Naive thymus-derived CD8-positive, alpha-beta T cell (primary cell): ENCODE measurements around the gene SCRN2. TPM values are rescaled to one million over a fixed set of nuclear protein-coding genes. Genes with fewer than 3 reads are reported as not detected.

ENCODE experiments used
- ATAC-seq, 2 donors: fragments of 150-1000 bp; cut with Tn5 transposase in 1 of 2; sonication (Bioruptor Pico), chemical (Tn5 transposase) in 1 of 2; 1 replicate in 1 of 2; 2 replicates in 1 of 2; pipeline ENCODE4 v1.10.0; 2021; ENCODE audit warnings: mild to moderate bottlenecking in 2 of 2, moderate library complexity in 2 of 2
- POLR2A ChIA-PET: fragments of 350-600 bp; sonication (Branson Sonifier 250); formaldehyde crosslinking; loops from one replicate; lab custom pipeline; 2021; ENCODE audit warnings: antibody characterized with exemption; lab: Charles Lee
- DNase-seq, 10 donors: peaks; one replicate each; pipeline versions ENCODE4 v3.0.0 to v3.0.0-alpha.2; 2020 to 2022
- H3K27ac Mint-ChIP-seq, 10 donors: one replicate each; pipeline ENCODE4 v1.8.0; 2020 to 2022; ENCODE audit warnings: mild to moderate bottlenecking in 10 of 10, mixed read lengths in 10 of 10, moderate library complexity in 4 of 10, inconsistent platforms in 1 of 10
- H3K27me3 Mint-ChIP-seq, 5 donors: one replicate each; pipeline ENCODE4 v1.8.0; 2021 to 2022; ENCODE audit warnings: mixed read lengths in 5 of 5
- H3K36me3 Mint-ChIP-seq, 3 donors: one replicate each; pipeline ENCODE4 v1.8.0; 2020 to 2022; ENCODE audit warnings: mixed read lengths in 3 of 3, mild to moderate bottlenecking in 2 of 3, inconsistent platforms in 1 of 3
- H3K4me1 Mint-ChIP-seq, 4 donors: one replicate each; pipeline ENCODE4 v1.8.0; 2021 to 2022; ENCODE audit warnings: mixed read lengths in 4 of 4
- H3K4me3 Mint-ChIP-seq, 10 donors: one replicate each; pipeline ENCODE4 v1.8.0; 2020 to 2022; ENCODE audit warnings: mild to moderate bottlenecking in 10 of 10, mixed read lengths in 10 of 10, moderate library complexity in 6 of 10, inconsistent platforms in 1 of 10
- H3K9me3 Mint-ChIP-seq, 9 donors: one replicate each; pipeline ENCODE4 v1.8.0; 2020 to 2022; ENCODE audit warnings: mixed read lengths in 9 of 9, mild to moderate bottlenecking in 3 of 9, inconsistent platforms in 1 of 9, moderate library complexity in 1 of 9
- polyA plus RNA-seq, 3 donors: library from polyadenylated mRNA; unstranded; fragments of 300-500 nt; fragmentation: Illumina TruSeq; gene quantifications; one replicate each; pipeline ENCODE4 v1.2.3, GENCODE V29; 2021
- total RNA-seq, 8 experiments: library from RNA in 2 of 8; stranded (reverse) in 2 of 8; gene quantifications; one replicate each; pipeline ENCODE4 v1.2.3 and lab custom pipeline; 2021 to 2026

The SCRN2 gene
- total and polyA plus RNA-seq, 5 experiments from 2014 or later: 19.3 to 46.0 (median 37.9) TPM

- ATAC-seq (peak; percentile 81 to 93), DNase-seq (peak in 7 of 10 donors; percentile 20 to 39 (median 27))
- H3K4me3 Mint-ChIP-seq: peak overlapping the region; percentile 25 to 78 (median 69)
- no peak overlapping the region for H3K27ac Mint-ChIP-seq
- H3K9me3 Mint-ChIP-seq: no peaks in the 10 kb centered on the region
- POLR2A ChIA-PET: no interaction called here
- peaks cover 0 to 13% (median 6%) of the 10 kb centered on the region in 4 donors for H3K4me1 Mint-ChIP-seq
- H3K36me3 Mint-ChIP-seq: peaks cover 0 to 12% (median 0%) of the 10 kb centered on the region in 3 donors
- H3K27me3 Mint-ChIP-seq: peaks cover 26 to 76% (median 55%) of the 10 kb centered on the region in 5 donors
These were observed 51.2 kb downstream of the SCRN2 start for GRCh38 chr17:47789611-47790561.

Other genes starting within 250 kb of the SCRN2 start
- gene KPNB1, start 191.4 kb downstream of the SCRN2 start, total RNA-seq: 100 to 1,000 TPM; 217 to 252 TPM
- 10 to 100 TPM; 22.8 to 32.2 (median 25.7) TPM for gene KPNB1, start 191.4 kb downstream of the SCRN2 start, polyA plus RNA-seq
- 1 to 10 TPM; 1.4 to 3.1 TPM for gene TBKBP1, start 147.1 kb downstream of the SCRN2 start, total RNA-seq
- under 1 TPM in 2 of 3 donors, not detected in 1; 0.07 to 0.59 TPM for gene TBKBP1, start 147.1 kb downstream of the SCRN2 start, polyA plus RNA-seq
- 1 to 10 TPM; 1.6 to 2.1 TPM for gene TBX21, start 108.0 kb downstream of the SCRN2 start, total RNA-seq
- gene TBX21, start 108.0 kb downstream of the SCRN2 start, polyA plus RNA-seq: 10 to 100 TPM in 1 of 3 donors, 1 to 10 TPM in 1, under 1 TPM in 1; 0.42 to 27.4 (median 1.3) TPM
- gene OSBPL7, start 19.5 kb downstream of the SCRN2 start, total RNA-seq: 10 to 100 TPM; 38.8 to 48.1 TPM
- gene OSBPL7, start 19.5 kb downstream of the SCRN2 start, polyA plus RNA-seq: 1 to 10 TPM; 3.6 to 6.8 (median 4.4) TPM
- gene MRPL10, start 9.7 kb downstream of the SCRN2 start, total RNA-seq: 10 to 100 TPM; 38.2 to 41.8 TPM
- gene MRPL10, start 9.7 kb downstream of the SCRN2 start, polyA plus RNA-seq: 10 to 100 TPM; 38.3 to 68.5 (median 38.3) TPM
- under 1 TPM; 0.29 to 0.85 TPM for gene LRRC46, start 9.6 kb downstream of the SCRN2 start, total RNA-seq
- under 1 TPM; 0.43 to 0.56 (median 0.48) TPM for gene LRRC46, start 9.6 kb downstream of the SCRN2 start, polyA plus RNA-seq
- under 1 TPM; 0.16 to 0.33 TPM for gene SP6, start 9.9 kb upstream of the SCRN2 start, total RNA-seq
- gene SP6, start 9.9 kb upstream of the SCRN2 start, polyA plus RNA-seq: under 1 TPM in 1 of 3 donors, not detected in 2; 0.13 TPM
- gene SP2, start 55.0 kb upstream of the SCRN2 start, total RNA-seq: 10 to 100 TPM; 31.6 to 31.7 TPM
- gene SP2, start 55.0 kb upstream of the SCRN2 start, polyA plus RNA-seq: 10 to 100 TPM in 1 of 3 donors, 1 to 10 TPM in 2; 4.5 to 13.0 (median 9.6) TPM
- 10 to 100 TPM; 17.2 to 20.8 TPM for gene PNPO, start 100.3 kb upstream of the SCRN2 start, total RNA-seq
- 10 to 100 TPM; 26.0 to 31.8 (median 29.9) TPM for gene PNPO, start 100.3 kb upstream of the SCRN2 start, polyA plus RNA-seq
- not detected for gene PRR15L, start 116.6 kb upstream of the SCRN2 start, total RNA-seq
- gene PRR15L, start 116.6 kb upstream of the SCRN2 start, polyA plus RNA-seq: under 1 TPM; 0.14 to 0.36 (median 0.16) TPM
- gene CDK5RAP3, start 129.8 kb upstream of the SCRN2 start, total RNA-seq: 100 to 1,000 TPM; 352 to 356 TPM
- 10 to 100 TPM; 63.6 to 73.0 (median 70.2) TPM for gene CDK5RAP3, start 129.8 kb upstream of the SCRN2 start, polyA plus RNA-seq
- gene COPZ2, start 196.5 kb upstream of the SCRN2 start, total RNA-seq: 1 to 10 TPM; 1.2 to 2.4 TPM
- 1 to 10 TPM in 2 of 3 donors, under 1 TPM in 1; 0.84 to 7.1 (median 1.6) TPM for gene COPZ2, start 196.5 kb upstream of the SCRN2 start, polyA plus RNA-seq
- gene NFE2L1, start 207.1 kb upstream of the SCRN2 start, total RNA-seq: 10 to 100 TPM; 45.5 to 50.4 TPM
- 10 to 100 TPM in 1 of 3 donors, 1 to 10 TPM in 2; 5.0 to 14.2 (median 7.2) TPM for gene NFE2L1, start 207.1 kb upstream of the SCRN2 start, polyA plus RNA-seq